ENCODE data around the gene SMAD7. TPM values are rescaled to one million over a fixed set of nuclear protein-coding genes. Genes with fewer than 3 reads are reported as not detected.

The SMAD7 gene
- total RNA-seq, 1 experiment from 2014 or later = 12.3 TPM

DNA sequence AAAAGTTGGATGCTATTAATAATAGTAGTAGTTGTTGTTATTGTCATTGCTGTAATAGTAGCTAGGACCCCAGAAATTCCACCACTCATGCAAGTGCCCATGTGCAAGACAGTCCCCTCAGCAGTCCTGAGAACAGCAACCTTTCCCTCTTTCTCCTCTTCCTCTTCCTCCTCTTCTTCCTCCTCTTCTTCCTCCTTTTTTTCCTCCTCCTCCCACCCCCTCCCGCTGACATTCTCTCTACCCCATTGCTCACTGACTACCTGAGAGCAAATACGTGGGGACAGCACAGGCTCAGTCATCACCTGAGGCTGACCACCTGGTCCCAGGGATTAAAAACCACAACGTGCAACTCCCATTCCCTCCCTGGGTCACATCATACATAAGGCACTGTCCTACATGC is 41.8 kb downstream of the SMAD7 start:
- DNase-seq (ENCODE audit: unreplicated experiment) = no peak
- intact Hi-C loops (cut with micrococcal nuclease) = no loop called here
- H3K27ac Mint-ChIP-seq (ENCODE audit: low read depth, unreplicated experiment) = no peak overlapping the region
- H3K36me3 Mint-ChIP-seq (ENCODE audit: insufficient read depth, unreplicated experiment) = no peaks in the 10 kb centered on the region
- BruUV-seq (replicated peaks) = no TSS peak
- H3K4me1 Mint-ChIP-seq (ENCODE audit: insufficient read depth, unreplicated experiment) = no peaks in the 10 kb centered on the region
- POLR2A ChIA-PET = interaction anchor here (0.6 kb wide), 1 partner anchor 40 kb away, joined by 3 read pairs; no protein-coding TSS in a partner anchor
- CTCF ChIA-PET = no interaction called here
- H3K27me3 Mint-ChIP-seq (ENCODE audit: insufficient read depth, unreplicated experiment) = no peaks in the 10 kb centered on the region
- H3K9me3 Mint-ChIP-seq (ENCODE audit: unreplicated experiment) = peaks cover 18% of the 10 kb centered on the region
- TF ChIP-seq, protein P1, sequence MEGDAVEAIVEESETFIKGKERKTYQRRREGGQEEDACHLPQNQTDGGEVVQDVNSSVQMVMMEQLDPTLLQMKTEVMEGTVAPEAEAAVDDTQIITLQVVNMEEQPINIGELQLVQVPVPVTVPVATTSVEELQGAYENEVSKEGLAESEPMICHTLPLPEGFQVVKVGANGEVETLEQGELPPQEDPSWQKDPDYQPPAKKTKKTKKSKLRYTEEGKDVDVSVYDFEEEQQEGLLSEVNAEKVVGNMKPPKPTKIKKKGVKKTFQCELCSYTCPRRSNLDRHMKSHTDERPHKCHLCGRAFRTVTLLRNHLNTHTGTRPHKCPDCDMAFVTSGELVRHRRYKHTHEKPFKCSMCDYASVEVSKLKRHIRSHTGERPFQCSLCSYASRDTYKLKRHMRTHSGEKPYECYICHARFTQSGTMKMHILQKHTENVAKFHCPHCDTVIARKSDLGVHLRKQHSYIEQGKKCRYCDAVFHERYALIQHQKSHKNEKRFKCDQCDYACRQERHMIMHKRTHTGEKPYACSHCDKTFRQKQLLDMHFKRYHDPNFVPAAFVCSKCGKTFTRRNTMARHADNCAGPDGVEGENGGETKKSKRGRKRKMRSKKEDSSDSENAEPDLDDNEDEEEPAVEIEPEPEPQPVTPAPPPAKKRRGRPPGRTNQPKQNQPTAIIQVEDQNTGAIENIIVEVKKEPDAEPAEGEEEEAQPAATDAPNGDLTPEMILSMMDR (IDR thresholded peaks at IDR 0.05; ENCODE audit: unreplicated experiment) = no peak
- H3K4me3 Mint-ChIP-seq (ENCODE audit: unreplicated experiment) = no peak overlapping the region

DNA sequence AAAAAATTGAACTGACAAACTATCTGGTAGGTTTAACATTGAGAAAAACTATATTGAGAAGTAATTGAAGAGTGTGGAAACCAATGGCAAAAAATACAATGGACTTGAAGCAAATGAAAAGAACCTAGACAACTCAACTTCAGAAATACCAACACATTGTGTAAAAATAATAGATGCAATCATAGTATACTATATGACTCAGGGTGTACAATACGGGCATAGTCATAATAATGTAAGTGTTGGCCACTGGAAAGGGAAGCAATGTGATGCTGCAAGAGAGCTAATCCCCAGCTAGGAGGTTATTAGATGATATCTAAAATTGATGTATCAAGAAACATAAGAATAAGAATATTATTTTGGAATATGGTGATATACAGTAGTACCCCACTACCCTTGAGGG is 45.3 kb downstream of the SMAD7 start:
- CTCF ChIA-PET = interaction anchor here (1.0 kb wide), 1 partner anchor 229 kb away, joined by 3 read pairs; no protein-coding TSS in a partner anchor
- H3K9me3 Mint-ChIP-seq (ENCODE audit: unreplicated experiment) = peaks cover 19% of the 10 kb centered on the region
- H3K27ac Mint-ChIP-seq (ENCODE audit: low read depth, unreplicated experiment) = no peak overlapping the region
- H3K27me3 Mint-ChIP-seq (ENCODE audit: insufficient read depth, unreplicated experiment) = no peaks in the 10 kb centered on the region
- no TSS peak for BruUV-seq (replicated peaks)
- intact Hi-C loops (cut with micrococcal nuclease) = no loop called here
- H3K36me3 Mint-ChIP-seq (ENCODE audit: insufficient read depth, unreplicated experiment) = no peaks in the 10 kb centered on the region
- TF ChIP-seq, protein P1 (IDR thresholded peaks at IDR 0.05; ENCODE audit: unreplicated experiment) = no peak
- peaks cover 7% of the 10 kb centered on the region for H3K4me1 Mint-ChIP-seq (ENCODE audit: insufficient read depth, unreplicated experiment)
- H3K4me3 Mint-ChIP-seq (ENCODE audit: unreplicated experiment) = no peak overlapping the region
- POLR2A ChIA-PET = no interaction called here
- peak; percentile 34 for DNase-seq (ENCODE audit: unreplicated experiment)

DNA sequence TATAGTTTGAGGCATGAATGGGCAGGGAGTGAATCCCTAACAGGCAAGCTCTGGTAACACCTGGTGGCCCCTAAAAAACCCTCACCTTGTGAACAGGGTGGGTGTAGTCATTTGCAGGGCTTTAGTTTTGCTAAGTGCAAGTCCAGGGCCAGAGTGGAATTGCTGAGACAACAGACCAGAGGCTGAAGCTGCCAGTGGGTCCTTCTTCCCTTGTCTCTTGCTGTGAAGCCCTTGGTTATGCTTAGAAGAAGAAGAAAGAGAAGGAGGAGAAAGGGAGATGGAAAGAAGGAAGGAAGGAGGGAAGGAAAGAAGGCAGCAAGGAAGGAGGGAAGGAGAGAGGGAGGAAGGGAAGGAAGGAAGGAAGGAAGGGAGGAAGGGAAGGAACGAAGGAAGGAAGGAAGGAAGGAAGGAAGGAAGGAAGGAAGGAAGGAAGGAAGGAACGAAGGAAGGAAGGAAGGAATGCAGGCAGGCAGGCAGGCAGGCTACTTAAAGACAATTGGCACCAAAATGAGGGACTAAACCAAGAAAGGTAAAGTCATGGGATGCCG is 45.8 kb downstream of the SMAD7 start:
- intact Hi-C loops (cut with micrococcal nuclease) = no loop called here
- H3K9me3 Mint-ChIP-seq (ENCODE audit: unreplicated experiment) = peaks cover 19% of the 10 kb centered on the region
- CTCF ChIA-PET = interaction anchor here (0.6 to 1.0 kb wide), 2 partner anchors 38 to 228 kb away, joined by 3 to 4 read pairs; no protein-coding TSS in a partner anchor

DNA sequence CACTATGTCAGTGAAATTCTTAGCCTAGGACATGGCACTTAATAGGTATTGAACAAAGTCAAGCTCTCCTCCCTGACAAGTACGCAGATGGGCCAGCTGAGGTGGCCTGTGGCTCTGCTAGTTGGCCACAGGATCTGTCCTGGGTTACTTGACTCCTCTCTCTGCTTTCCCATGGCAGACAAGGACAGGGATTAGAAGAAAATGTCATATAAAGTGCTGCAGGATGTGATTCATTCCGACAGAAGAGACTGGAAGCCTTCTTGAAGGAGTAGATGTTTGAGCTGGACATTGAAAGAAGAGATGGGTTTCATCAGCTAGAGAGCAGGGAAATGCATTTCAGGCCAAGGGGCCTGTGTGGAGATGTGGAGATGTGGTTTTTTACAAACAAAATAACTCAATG is 46.7 kb downstream of the SMAD7 start:
- intact Hi-C loops (cut with micrococcal nuclease) = no loop called here
- H3K27me3 Mint-ChIP-seq (ENCODE audit: insufficient read depth, unreplicated experiment) = no peaks in the 10 kb centered on the region
- H3K4me1 Mint-ChIP-seq (ENCODE audit: insufficient read depth, unreplicated experiment) = peaks cover 7% of the 10 kb centered on the region
- H3K4me3 Mint-ChIP-seq (ENCODE audit: unreplicated experiment) = no peak overlapping the region
- H3K36me3 Mint-ChIP-seq (ENCODE audit: insufficient read depth, unreplicated experiment) = no peaks in the 10 kb centered on the region
- ChIA-PET CTCF (no interaction called here), POLR2A (interaction anchor here (1.1 kb wide), 1 partner anchor 43 kb away, joined by 3 read pairs; no protein-coding TSS in a partner anchor)
- BruUV-seq (replicated peaks) = no TSS peak
- no peak overlapping the region for H3K27ac Mint-ChIP-seq (ENCODE audit: low read depth, unreplicated experiment)
- peaks cover 19% of the 10 kb centered on the region for H3K9me3 Mint-ChIP-seq (ENCODE audit: unreplicated experiment)
- peak; percentile 16 for DNase-seq (ENCODE audit: unreplicated experiment)
- TF ChIP-seq, protein P1 (IDR thresholded peaks at IDR 0.05; ENCODE audit: unreplicated experiment) = no peak

More for the DNA sequence above, 45.8 kb downstream of the SMAD7 start:
- POLR2A ChIA-PET = interaction anchor here (0.6 to 1.1 kb wide), 2 partner anchors 44 to 1999 kb away, joined by 3 read pairs; no protein-coding TSS in a partner anchor
- no peak overlapping the region for H3K4me3 Mint-ChIP-seq (ENCODE audit: unreplicated experiment)
- no peak for DNase-seq (ENCODE audit: unreplicated experiment)
- H3K27ac Mint-ChIP-seq (ENCODE audit: low read depth, unreplicated experiment) = no peak overlapping the region
- H3K36me3 Mint-ChIP-seq (ENCODE audit: insufficient read depth, unreplicated experiment) = no peaks in the 10 kb centered on the region
- TF ChIP-seq, protein P1 (IDR thresholded peaks at IDR 0.05; ENCODE audit: unreplicated experiment) = no peak
- H3K4me1 Mint-ChIP-seq (ENCODE audit: insufficient read depth, unreplicated experiment) = peaks cover 7% of the 10 kb centered on the region
- no TSS peak for BruUV-seq (replicated peaks)
- no peaks in the 10 kb centered on the region for H3K27me3 Mint-ChIP-seq (ENCODE audit: insufficient read depth, unreplicated experiment)
